ENCODE data around the gene KRT86.

DNA sequence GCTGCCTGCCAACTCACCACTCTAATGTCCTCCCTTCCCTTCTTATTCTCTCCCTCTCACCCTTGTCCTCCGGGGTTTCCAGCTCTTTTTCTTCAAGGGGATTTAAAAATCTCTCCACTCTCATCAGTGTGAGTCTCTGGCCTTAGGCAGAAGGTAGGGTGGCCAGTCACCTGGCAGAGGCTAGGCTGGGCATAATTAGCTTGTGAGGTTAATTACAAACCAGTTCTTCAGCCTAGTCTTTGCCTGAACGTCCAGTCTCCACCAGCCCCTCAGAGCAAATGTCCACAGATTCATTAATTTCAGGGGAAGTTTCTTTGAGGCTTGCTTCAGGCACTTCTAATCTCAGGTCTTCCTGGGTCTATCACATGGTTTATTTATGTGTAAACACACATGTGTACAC lies 34.7 kb upstream of the KRT86 start:
- no peak for TF ChIP-seq CTCF (IDR thresholded peaks at IDR 0.05)
- no peak for TF ChIP-seq POLR2AphosphoS5 (IDR thresholded peaks at IDR 0.05)
- TF ChIP-seq POLR2A (IDR thresholded peaks at IDR 0.05): no peak

Measured in gastroesophageal sphincter (tissue), 3 donors.